GM12878 (cell line): ENCODE results near the gene TRH.

Source experiments
- CREB1 ChIP-seq: IDR thresholded peaks from 2 replicates; pipeline ENCODE4 v1.6.1; 2012; ENCODE audit warnings: low read depth, mild to moderate bottlenecking, inconsistent platforms
- CTCF ChIP-seq, 3 experiments: IDR thresholded peaks in 2 of 3; conservative IDR thresholded peaks in 1 of 3; 2 replicates each; pipeline ENCODE4 v1.5.1; 2011; ENCODE audit warnings: low read depth in 3 of 3, low read length in 3 of 3, mild to moderate bottlenecking in 3 of 3, control low read depth in 2 of 3, moderate library complexity in 2 of 3, inconsistent platforms in 1 of 3, mixed read lengths in 1 of 3; ENCODE audit not compliant: control insufficient read depth in 2 of 3, insufficient read depth in 1 of 3; ENCODE audit errors: extremely low read depth in 1 of 3
- GABPA ChIP-seq: IDR thresholded peaks from 2 replicates; pipeline ENCODE4 v1.6.1; 2014; ENCODE audit warnings: antibody characterized with exemption, low read depth, mild to moderate bottlenecking, inconsistent platforms
- MYC ChIP-seq: IDR thresholded peaks from 2 replicates; pipeline ENCODE4 v1.6.1; 2011; ENCODE audit warnings: mild to moderate bottlenecking, low read length, moderate library complexity, inconsistent platforms; ENCODE audit not compliant: insufficient read depth, insufficient replicate concordance, insufficient read length, severe bottlenecking
- NR2C2 ChIP-seq: IDR thresholded peaks from 2 replicates; pipeline ENCODE4 v1.6.1; 2011; ENCODE audit warnings: borderline replicate concordance, low read depth; ENCODE audit not compliant: control insufficient read depth, insufficient read length
- RAD21 ChIP-seq: IDR thresholded peaks from 2 replicates; pipeline ENCODE4 v1.6.1; 2011; ENCODE audit warnings: mild to moderate bottlenecking, low read depth, low read length, moderate library complexity; ENCODE audit not compliant: insufficient read depth
- REST ChIP-seq: IDR thresholded peaks from 2 replicates; pipeline ENCODE4 v1.6.1; 2012; ENCODE audit warnings: mild to moderate bottlenecking, low read depth, low read length
- STAT1 ChIP-seq: fragments of 450-650 bp; conservative IDR thresholded peaks from 2 replicates; pipeline ENCODE4 v1.6.1; 2014; ENCODE audit warnings: antibody characterized with exemption, mild to moderate bottlenecking
- USF2 ChIP-seq: IDR thresholded peaks from 2 replicates; pipeline ENCODE4 v1.6.1; 2011; ENCODE audit warnings: low read depth, low read length, improper control_type of control experiment, borderline replicate concordance

GRCh38 chr3:129936757-129937156, 37.8 kb upstream of the TRH start:
- TF ChIP-seq REST (no peak), USF2 (no peak), RAD21 (no peak), NR2C2 (no peak), CREB1 (no peak), CTCF (IDR thresholded peaks at IDR 0.05 in 2 of 3, conservative IDR thresholded peaks at IDR 0.05 in 1 of 3; ENCODE audit: control insufficient read depth in 2 of 3, extremely low read depth in 1 of 3, insufficient read depth in 1 of 3, low read depth in 3 of 3, low read length in 3 of 3) (no peak), GABPA (no peak), STAT1 (no peak), MYC (no peak)
